Amygdala (tissue), 56 donors: ENCODE data around the gene DOCK4.

Experiments used
- DNase-seq, 56 donors: peaks; one replicate each; lab custom pipeline; 2025; lab: John Stamatoyannopoulos, UW

The DOCK4 gene

GRCh38 chr7:112065758-112066157 is 140.4 kb downstream of the DOCK4 start:
- DNase-seq, result no peak

GRCh38 chr7:112064627-112065385 is 141.4 kb downstream of the DOCK4 start:
- DNase-seq, result no peak

GRCh38 chr7:112063974-112064373 is 142.2 kb downstream of the DOCK4 start:
- no peak for DNase-seq

- no peak for DNase-seq
Observed at GRCh38 chr7:112061051-112061450, 145.1 kb downstream of the DOCK4 start.

GRCh38 chr7:112060625-112061024 is 145.6 kb downstream of the DOCK4 start:
- DNase-seq, result no peak

GRCh38 chr7:112059675-112060074 is 146.5 kb downstream of the DOCK4 start:
- DNase-seq, result no peak

- no peak for DNase-seq
Observed at GRCh38 chr7:112058686-112059085, 147.5 kb downstream of the DOCK4 start.

- no peak for DNase-seq
Observed at GRCh38 chr7:112056409-112056808, 149.8 kb downstream of the DOCK4 start.

GRCh38 chr7:112053737-112054069 is 152.5 kb downstream of the DOCK4 start:
- DNase-seq, result no peak

- no peak for DNase-seq
Observed at GRCh38 chr7:112052993-112053736, 153.0 kb downstream of the DOCK4 start.

- DNase-seq, result no peak
Observed at GRCh38 chr7:112052498-112052897, 153.7 kb downstream of the DOCK4 start.

- DNase-seq, result no peak
Observed at GRCh38 chr7:112050250-112050881, 155.8 kb downstream of the DOCK4 start.

- no peak for DNase-seq
Observed at GRCh38 chr7:112049555-112050249, 156.5 kb downstream of the DOCK4 start.

GRCh38 chr7:112047421-112047820 is 158.8 kb downstream of the DOCK4 start:
- no peak for DNase-seq

- no peak for DNase-seq
Observed at GRCh38 chr7:112045222-112045621, 161.0 kb downstream of the DOCK4 start.

- no peak for DNase-seq
Observed at GRCh38 chr7:112042631-112043030, 163.6 kb downstream of the DOCK4 start.

GRCh38 chr7:112038353-112038752 is 167.8 kb downstream of the DOCK4 start:
- DNase-seq, result no peak

GRCh38 chr7:112036071-112036470 is 170.1 kb downstream of the DOCK4 start:
- DNase-seq, result no peak

- no peak for DNase-seq
Observed at GRCh38 chr7:112031689-112032088, 174.5 kb downstream of the DOCK4 start.

GRCh38 chr7:112025556-112025955 is 180.6 kb downstream of the DOCK4 start:
- no peak for DNase-seq

GRCh38 chr7:112023786-112024185 is 182.4 kb downstream of the DOCK4 start:
- no peak for DNase-seq
